GM12892 (cell line): ENCODE measurements around the gene OPTN.

Experiments used
- POLR2A ChIP-seq: IDR thresholded peaks from 2 replicates; pipeline ENCODE4 v1.6.1; 2011; ENCODE audit warnings: low read depth, low read length, control low read depth
- POLR2AphosphoS5 ChIP-seq: IDR thresholded peaks from 2 replicates; pipeline ENCODE4 v1.6.1; 2011; ENCODE audit warnings: low read depth, low read length, control low read depth
- TAF1 ChIP-seq: IDR thresholded peaks from 2 replicates; pipeline ENCODE4 v1.6.1; 2011; ENCODE audit warnings: low read depth, mild to moderate bottlenecking, control low read depth, low read length, borderline replicate concordance

- TF ChIP-seq POLR2A (no peak), TAF1 (no peak), POLR2AphosphoS5 (no peak)
Observed at GRCh38 chr10:13146379-13146778, 46.4 kb downstream of the OPTN start.
